Transverse colon (tissue), 4 donors: ENCODE data around the gene STK24.

Experiments
- CTCF ChIP-seq, 5 experiments: fragments of 200-600 bp in 3 of 5; fragments of 450-650 bp in 2 of 5; sonication (generic) in 3 of 5; IDR thresholded peaks; 1 replicate in 2 of 5; 2 replicates in 3 of 5; pipeline ENCODE4 v1.5.1; 2016 to 2017; ENCODE audit warnings: antibody characterized with exemption in 5 of 5, inconsistent platforms in 3 of 5, mild to moderate bottlenecking in 2 of 5, moderate library complexity in 1 of 5
- EP300 ChIP-seq: sonication (generic); formaldehyde crosslinking; IDR thresholded peaks from one replicate; pipeline ENCODE4 v1.6.1; 2017; ENCODE audit warnings: antibody characterized with exemption, low read depth
- POLR2A ChIP-seq: fragments of 450-650 bp; IDR thresholded peaks from one replicate; pipeline ENCODE4 v1.6.1; 2016; ENCODE audit warnings: antibody characterized with exemption, mild to moderate bottlenecking, moderate library complexity
- POLR2AphosphoS5 ChIP-seq, 3 donors: sonication (generic); formaldehyde crosslinking; IDR thresholded peaks; one replicate each; pipeline ENCODE4 v1.6.1; 2016; ENCODE audit warnings: antibody characterized with exemption in 3 of 3

- TF ChIP-seq CTCF (IDR thresholded peaks at IDR 0.05) (no peak), POLR2A (no peak), EP300 (no peak), POLR2AphosphoS5 (IDR thresholded peaks at IDR 0.05) (no peak)
These were observed 35.7 kb downstream of the STK24 start for GRCh38 chr13:98541191-98541590.
